ENCODE data around the gene RECK. TPM values are rescaled to one million over a fixed set of nuclear protein-coding genes. Genes with fewer than 3 reads are reported as not detected.

Gene RECK
- total RNA-seq, 1 experiment from 2014 or later, result 5.0 TPM

GRCh38 chr9:36141288-36141687 is 104.6 kb downstream of the RECK start:
- no TSS peak for BruUV-seq (replicated peaks)
- no peak overlapping the region for H2AFZ ChIP-seq (ENCODE audit: low read length)
- peak overlapping the region; percentile 33; the same call in 1 of the 2 replicates for H3K27ac ChIP-seq (ENCODE audit: low read length)
- ChIA-PET POLR2A (ENCODE audit: unreplicated experiment) (no interaction called here), CTCF (interaction anchor here (0.6 kb wide), 1 partner anchor 65 kb away, joined by 14 read pairs; no protein-coding TSS in a partner anchor)
- peak overlapping the region; percentile 39; the same call in 1 of the 2 replicates for H3K4me2 ChIP-seq (ENCODE audit: low read length)
- H3K9ac ChIP-seq (ENCODE audit: low read length), result no peak overlapping the region
- peaks cover 18% of the 10 kb centered on the region for H3K4me1 ChIP-seq (ENCODE audit: insufficient read depth, low read length)
- ATAC-seq (peak; percentile 69), DNase-seq (peak; percentile 79)
- no peaks in the 10 kb centered on the region for H3K9me2 ChIP-seq (replicated peaks; ENCODE audit: low read length)
- no peaks in the 10 kb centered on the region for H3F3A ChIP-seq (ENCODE audit: low read length, unreplicated experiment)
- TF ChIP-seq CTCF (conservative IDR thresholded peaks at IDR 0.05; ENCODE audit: low read depth, low read length), result peak; percentile 54
- no peak for TF ChIP-seq EZH2phosphoT487 (IDR thresholded peaks at IDR 0.05; ENCODE audit: borderline replicate concordance, low read length)
- no peak for TF ChIP-seq EZH2 (IDR thresholded peaks at IDR 0.05; ENCODE audit: low read length, unreplicated experiment)
- H4K20me1 ChIP-seq (ENCODE audit: low read length), result no peaks in the 10 kb centered on the region
- H3K79me2 ChIP-seq (ENCODE audit: low read length), result no peaks in the 10 kb centered on the region
- intact Hi-C loops (cut with micrococcal nuclease), result no loop called here
- H3K9me3 ChIP-seq (ENCODE audit: low read length), result no peaks in the 10 kb centered on the region
- no peaks in the 10 kb centered on the region for H3K27me3 ChIP-seq (ENCODE audit: low read length)
- peak overlapping the region; percentile 11; the same call in 1 of the 2 replicates for H3K4me3 ChIP-seq (ENCODE audit: low read length)
- no peaks in the 10 kb centered on the region for H3K36me3 ChIP-seq (ENCODE audit: low read depth, low read length)

GRCh38 chr9:36141761-36142160 is 105.0 kb downstream of the RECK start:
- DNase-seq (no peak), ATAC-seq (no peak)
- Histone ChIP-seq H3K4me1 (ENCODE audit: insufficient read depth, low read length) (peaks cover 18% of the 10 kb centered on the region), H3K36me3 (ENCODE audit: low read depth, low read length) (no peaks in the 10 kb centered on the region), H4K20me1 (ENCODE audit: low read length) (no peaks in the 10 kb centered on the region), H3K4me3 (ENCODE audit: low read length) (no peak overlapping the region), H3F3A (ENCODE audit: low read length, unreplicated experiment) (no peaks in the 10 kb centered on the region), H3K9ac (ENCODE audit: low read length) (no peak overlapping the region), H3K9me2 (replicated peaks; ENCODE audit: low read length) (no peaks in the 10 kb centered on the region), H3K27ac (ENCODE audit: low read length) (no peak overlapping the region), H3K9me3 (ENCODE audit: low read length) (no peaks in the 10 kb centered on the region), H3K4me2 (ENCODE audit: low read length) (no peak overlapping the region), H3K27me3 (ENCODE audit: low read length) (no peaks in the 10 kb centered on the region), H3K79me2 (ENCODE audit: low read length) (no peaks in the 10 kb centered on the region), H2AFZ (ENCODE audit: low read length) (no peak overlapping the region)
- POLR2A ChIA-PET (ENCODE audit: unreplicated experiment), result no interaction called here
- intact Hi-C loops (cut with micrococcal nuclease), result no loop called here
- no peak for TF ChIP-seq CTCF (conservative IDR thresholded peaks at IDR 0.05; ENCODE audit: low read depth, low read length)
- TF ChIP-seq EZH2phosphoT487 (IDR thresholded peaks at IDR 0.05; ENCODE audit: borderline replicate concordance, low read length), result no peak
- no peak for TF ChIP-seq EZH2 (IDR thresholded peaks at IDR 0.05; ENCODE audit: low read length, unreplicated experiment)
- no TSS peak for BruUV-seq (replicated peaks)
- CTCF ChIA-PET, result no interaction called here

GRCh38 chr9:36142510-36143244 is 106.0 kb downstream of the RECK start:
- Histone ChIP-seq H3K9me3 (ENCODE audit: low read length) (no peaks in the 10 kb centered on the region), H3F3A (ENCODE audit: low read length, unreplicated experiment) (no peaks in the 10 kb centered on the region), H3K9ac (ENCODE audit: low read length) (no peak overlapping the region), H3K4me2 (ENCODE audit: low read length) (no peak overlapping the region), H2AFZ (ENCODE audit: low read length) (no peak overlapping the region), H3K4me3 (ENCODE audit: low read length) (no peak overlapping the region), H3K27me3 (ENCODE audit: low read length) (no peaks in the 10 kb centered on the region), H4K20me1 (ENCODE audit: low read length) (no peaks in the 10 kb centered on the region), H3K27ac (ENCODE audit: low read length) (no peak overlapping the region), H3K4me1 (ENCODE audit: insufficient read depth, low read length) (peaks cover 13% of the 10 kb centered on the region), H3K79me2 (ENCODE audit: low read length) (no peaks in the 10 kb centered on the region), H3K36me3 (ENCODE audit: low read depth, low read length) (no peaks in the 10 kb centered on the region), H3K9me2 (replicated peaks; ENCODE audit: low read length) (no peaks in the 10 kb centered on the region)
- no peak for DNase-seq
- no TSS peak for BruUV-seq (replicated peaks)
- CTCF ChIA-PET, result interaction anchor here (0.6 kb wide), 1 partner anchor 23 kb away, joined by 10 read pairs; no protein-coding TSS in a partner anchor
- POLR2A ChIA-PET (ENCODE audit: unreplicated experiment), result no interaction called here
- ATAC-seq, result no peak
- intact Hi-C loops (cut with micrococcal nuclease), result no loop called here
- TF ChIP-seq EZH2phosphoT487 (IDR thresholded peaks at IDR 0.05; ENCODE audit: borderline replicate concordance, low read length), result no peak
- no peak for TF ChIP-seq CTCF (conservative IDR thresholded peaks at IDR 0.05; ENCODE audit: low read depth, low read length)
- no peak for TF ChIP-seq EZH2 (IDR thresholded peaks at IDR 0.05; ENCODE audit: low read length, unreplicated experiment)

Measured in PC-3 (cell line).